GM18499 (cell line): ENCODE data around the gene NDUFS7.

Source experiments
- ATAC-seq: cut with Tn5 transposase; IDR thresholded peaks from one replicate; pipeline ENCODE4 v1.9.1; 2021; ENCODE audit warnings: moderate number of reproducible peaks; ENCODE audit not compliant: insufficient read depth, unreplicated experiment

The NDUFS7 gene

DNA sequence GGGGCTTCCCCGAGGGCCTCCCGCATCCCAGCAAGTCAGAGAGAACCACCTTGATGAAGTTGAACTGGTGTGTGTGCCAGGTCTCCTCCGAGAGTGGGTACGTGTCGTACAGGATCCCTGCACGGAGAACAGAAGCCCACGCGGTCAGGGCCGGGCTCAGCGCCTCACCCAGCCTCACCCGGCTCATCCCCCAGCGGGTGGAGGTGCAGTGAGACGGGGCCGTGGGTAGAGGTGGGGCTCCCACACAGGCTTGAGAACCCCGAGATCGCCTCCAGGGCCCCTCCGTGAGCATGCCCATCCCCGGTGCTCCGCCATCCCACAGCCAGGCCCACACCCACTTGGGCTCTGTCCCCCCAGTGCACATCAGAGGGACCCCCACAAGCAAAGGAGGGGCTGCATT, 15.4 kb downstream of the NDUFS7 start:
- ATAC-seq, result no peak

GRCh38 chr19:1399745-1400144, 16.0 kb downstream of the NDUFS7 start:
- ATAC-seq, result no peak

GRCh38 chr19:1400281-1401137, 16.8 kb downstream of the NDUFS7 start:
- ATAC-seq, result no peak

GRCh38 chr19:1401138-1401888, 17.6 kb downstream of the NDUFS7 start, which contains the start of gene GAMT:
Gene GAMT, minus strand, starts transcription at chr19:1401542. Its CDS starts 66 bp downstream, at chr19:1401476.
- no peak for ATAC-seq

DNA sequence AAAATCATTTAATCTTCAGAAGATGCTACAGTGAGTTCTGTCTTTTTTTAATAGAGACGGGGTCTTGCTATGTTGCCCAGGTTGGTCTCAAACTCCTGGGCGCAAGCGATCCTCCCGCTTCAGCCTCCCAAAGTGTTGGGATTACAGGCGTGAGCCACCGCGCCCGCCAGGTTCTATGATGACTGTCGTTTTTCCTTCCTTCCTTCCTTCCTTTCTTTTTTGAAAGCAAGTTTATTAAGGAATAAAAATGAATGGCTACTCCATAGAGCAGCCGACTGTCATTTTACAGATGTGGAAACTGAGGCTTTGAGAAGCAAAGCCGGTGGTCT, 18.1 kb downstream of the NDUFS7 start:
- ATAC-seq, result no peak

- no peak for ATAC-seq
Observed at GRCh38 chr19:1402411-1403070, 18.8 kb downstream of the NDUFS7 start.

GRCh38 chr19:1406774-1407527, 23.2 kb downstream of the NDUFS7 start:
- peak; percentile 45 for ATAC-seq

DNA sequence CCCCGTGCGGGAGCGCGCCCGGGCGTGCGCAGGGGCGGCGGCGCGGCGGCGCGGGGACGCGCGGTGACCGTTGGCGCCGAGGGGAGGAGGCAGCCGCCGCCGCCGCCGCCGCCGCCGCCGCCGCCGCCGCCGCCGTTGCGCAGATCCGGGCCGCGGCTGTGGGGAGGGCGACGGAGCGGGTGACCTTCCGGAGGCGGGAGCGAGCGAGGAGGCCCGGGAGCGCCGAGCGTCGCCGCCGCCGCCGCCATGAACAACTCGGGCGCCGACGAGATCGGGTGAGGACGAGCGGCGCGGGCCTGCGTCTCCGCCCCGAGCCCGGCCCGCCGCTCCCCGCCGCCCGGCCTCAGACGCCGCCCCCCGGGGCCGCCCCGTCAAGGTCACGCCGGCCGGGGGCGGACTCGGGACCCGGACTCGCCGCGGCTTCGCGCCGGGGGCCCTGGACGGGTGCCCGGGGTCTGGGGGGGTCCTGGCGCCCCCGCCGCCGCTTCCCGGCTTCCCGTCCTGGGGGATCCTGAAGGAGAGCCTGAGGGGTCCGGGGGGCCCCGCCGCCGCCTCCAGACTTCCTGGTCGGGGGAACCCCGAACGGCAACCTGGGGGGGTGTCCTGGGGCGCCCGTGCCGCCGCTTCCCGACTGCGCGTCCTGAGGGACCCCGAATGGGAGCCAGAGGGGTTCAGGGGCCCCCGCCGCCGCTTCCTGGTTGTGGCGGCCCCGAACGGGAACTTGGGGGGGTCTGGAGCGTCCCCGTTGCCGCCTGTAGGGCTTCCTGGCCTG, 24.0 kb downstream of the NDUFS7 start, which contains the start of gene DAZAP1:
TSS of gene DAZAP1 (plus strand) at position 59 of the 772 bp plus-strand sequence. CDS start at position 247, 188 bp downstream.
- peak; percentile 5 for ATAC-seq

- ATAC-seq, result no peak
Observed at GRCh38 chr19:1408300-1409203, 24.8 kb downstream of the NDUFS7 start.

- ATAC-seq, result no peak
Observed at GRCh38 chr19:1409204-1410005, 25.7 kb downstream of the NDUFS7 start.

DNA sequence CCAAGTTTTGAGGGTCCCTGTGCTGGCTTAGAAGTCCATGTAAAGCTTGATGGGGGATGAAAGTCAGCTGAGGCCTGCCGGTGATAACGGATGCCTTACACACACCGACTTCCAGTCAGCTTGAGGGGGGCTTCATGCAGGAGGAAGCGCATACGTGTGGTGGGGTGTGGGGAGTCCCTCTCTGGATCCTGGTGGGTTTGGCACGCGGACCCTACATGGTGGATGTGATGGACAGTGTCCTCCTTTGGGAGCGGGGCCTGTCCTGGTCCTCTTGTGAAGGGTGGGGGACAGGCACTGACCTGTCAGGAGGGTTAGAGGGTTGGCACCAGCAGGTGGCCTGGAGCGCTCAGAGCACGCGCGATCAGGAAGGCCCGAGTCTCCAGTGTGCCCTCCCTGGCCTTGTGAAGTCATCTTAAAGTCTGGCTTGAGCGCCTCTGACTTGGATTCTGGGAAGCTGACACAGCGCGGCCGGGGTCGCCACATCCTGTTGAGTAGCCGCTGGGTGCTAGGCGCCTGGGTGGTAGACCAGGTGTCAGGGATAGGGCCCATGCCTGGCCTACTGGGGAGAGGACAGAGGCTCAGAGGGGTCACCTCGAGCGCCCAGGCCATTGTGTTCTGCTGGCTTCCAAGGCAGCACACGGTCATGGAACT, 26.6 kb downstream of the NDUFS7 start:
- no peak for ATAC-seq

DNA sequence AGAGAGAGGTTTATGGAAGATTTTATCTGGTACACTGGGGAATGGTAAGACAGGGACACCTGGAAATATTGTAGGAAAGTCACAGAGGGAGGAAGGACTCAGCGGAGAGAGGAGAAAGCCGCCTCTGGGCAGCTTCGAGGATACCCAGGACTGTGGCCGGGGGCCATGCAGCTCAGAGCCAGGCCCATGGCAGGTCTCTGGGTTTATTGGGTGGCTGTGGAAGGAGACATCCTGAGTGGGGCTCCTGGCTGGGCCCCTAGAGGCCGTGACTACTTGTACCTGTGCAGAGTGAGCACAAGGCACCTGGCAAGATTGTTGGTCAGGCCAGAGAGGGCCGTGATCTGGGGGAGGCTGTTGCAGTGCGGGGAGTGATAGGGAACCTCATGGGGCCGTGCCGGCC, 27.1 kb downstream of the NDUFS7 start:
- ATAC-seq, result no peak

GRCh38 chr19:1411255-1412191, 27.8 kb downstream of the NDUFS7 start:
- ATAC-seq, result no peak

GRCh38 chr19:1412323-1412923, 28.7 kb downstream of the NDUFS7 start:
- ATAC-seq, result no peak

DNA sequence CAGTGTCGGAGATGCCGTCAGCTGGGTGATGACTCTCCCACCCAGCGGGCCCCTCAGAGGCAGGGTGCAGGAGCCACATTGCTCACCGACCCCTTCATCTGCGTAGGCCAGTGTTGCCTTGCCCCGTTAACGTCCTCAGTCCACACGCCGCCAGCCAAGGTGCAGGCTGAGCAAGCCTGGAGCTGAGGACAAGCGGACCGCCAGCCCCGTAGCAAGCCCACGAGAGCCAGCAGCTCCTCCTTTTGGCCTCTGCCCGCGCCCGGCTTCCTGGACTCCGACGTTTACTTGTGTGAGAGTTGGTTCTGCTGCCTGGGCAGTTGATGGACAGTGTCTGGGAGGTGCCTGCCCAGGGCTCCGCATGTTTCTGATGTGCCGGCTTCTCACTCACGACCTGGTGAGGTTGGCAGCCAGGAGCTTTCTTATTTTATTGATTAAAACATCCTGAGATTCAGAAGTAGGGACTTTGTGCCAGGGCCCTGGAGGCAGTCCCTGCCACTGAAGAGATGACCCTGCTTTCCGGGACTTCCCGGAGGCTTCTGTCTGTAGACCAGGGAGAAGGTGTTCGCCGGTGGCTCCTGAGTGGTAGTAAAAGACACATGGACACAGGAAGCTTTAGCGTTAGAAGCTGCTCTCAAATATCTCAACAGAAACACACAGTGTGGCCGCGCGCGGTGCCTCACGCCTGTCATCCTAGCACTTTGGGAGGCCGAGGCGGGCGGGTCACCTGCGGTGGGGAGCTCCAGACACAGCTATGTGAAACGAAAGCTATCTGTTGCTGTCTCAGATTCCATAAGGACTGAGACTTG, 29.5 kb downstream of the NDUFS7 start:
- ATAC-seq, result no peak
